ENCODE measurements around the gene NUBP2.
A peak's percentile ranks its signal among the peaks of the same experiment; 100 is the strongest.

DNA sequence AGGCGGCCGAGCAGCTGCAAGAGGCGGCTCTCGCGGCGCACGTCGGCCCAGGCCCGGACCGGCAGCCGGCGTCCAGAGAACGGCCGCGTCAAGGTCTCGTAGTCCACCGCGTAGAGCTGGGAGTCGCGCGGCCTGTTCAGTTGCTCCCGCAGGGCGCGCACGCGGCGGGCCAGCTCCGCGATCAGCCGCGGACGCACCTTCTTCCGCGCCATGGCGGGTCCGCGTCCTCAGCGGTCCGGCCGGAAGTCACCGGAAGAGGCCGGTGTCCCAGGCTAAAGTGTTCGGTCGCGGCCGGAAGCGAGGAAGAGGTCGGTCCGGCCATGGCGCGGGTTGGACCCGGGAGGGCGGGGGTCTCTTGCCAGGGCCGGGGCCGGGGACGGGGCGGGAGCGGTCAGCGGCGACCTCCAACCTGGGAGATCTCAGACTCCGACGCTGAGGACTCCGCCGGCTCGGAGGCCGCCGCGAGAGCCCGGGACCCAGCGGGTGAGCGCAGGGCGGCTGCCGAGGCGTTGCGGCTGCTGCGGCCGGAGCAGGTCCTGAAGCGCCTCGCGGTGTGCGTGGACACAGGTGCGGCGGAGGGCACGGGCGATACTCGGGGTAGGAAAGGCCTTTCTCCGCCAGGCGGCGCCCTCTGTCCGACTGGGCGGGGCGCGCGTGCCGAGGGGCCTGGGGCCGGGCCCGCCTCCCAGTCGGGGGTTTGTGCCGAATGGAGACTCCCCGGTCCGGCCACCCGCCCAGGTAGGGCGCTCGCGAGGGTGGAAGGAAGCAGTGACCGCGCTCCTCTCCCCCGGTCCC, 9.7 kb upstream of the NUBP2 start, which contains the start of gene MRPS34:
- TF ChIP-seq, protein P1, sequence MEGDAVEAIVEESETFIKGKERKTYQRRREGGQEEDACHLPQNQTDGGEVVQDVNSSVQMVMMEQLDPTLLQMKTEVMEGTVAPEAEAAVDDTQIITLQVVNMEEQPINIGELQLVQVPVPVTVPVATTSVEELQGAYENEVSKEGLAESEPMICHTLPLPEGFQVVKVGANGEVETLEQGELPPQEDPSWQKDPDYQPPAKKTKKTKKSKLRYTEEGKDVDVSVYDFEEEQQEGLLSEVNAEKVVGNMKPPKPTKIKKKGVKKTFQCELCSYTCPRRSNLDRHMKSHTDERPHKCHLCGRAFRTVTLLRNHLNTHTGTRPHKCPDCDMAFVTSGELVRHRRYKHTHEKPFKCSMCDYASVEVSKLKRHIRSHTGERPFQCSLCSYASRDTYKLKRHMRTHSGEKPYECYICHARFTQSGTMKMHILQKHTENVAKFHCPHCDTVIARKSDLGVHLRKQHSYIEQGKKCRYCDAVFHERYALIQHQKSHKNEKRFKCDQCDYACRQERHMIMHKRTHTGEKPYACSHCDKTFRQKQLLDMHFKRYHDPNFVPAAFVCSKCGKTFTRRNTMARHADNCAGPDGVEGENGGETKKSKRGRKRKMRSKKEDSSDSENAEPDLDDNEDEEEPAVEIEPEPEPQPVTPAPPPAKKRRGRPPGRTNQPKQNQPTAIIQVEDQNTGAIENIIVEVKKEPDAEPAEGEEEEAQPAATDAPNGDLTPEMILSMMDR (conservative IDR thresholded peaks at IDR 0.05) = peak; percentile 94
- TF ChIP-seq ZFX (IDR thresholded peaks at IDR 0.05) = peak; percentile 83
